HCT116 (cell line): ENCODE data around the gene ACTN4. TPM values are rescaled to one million over a fixed set of nuclear protein-coding genes. Genes with fewer than 3 reads are reported as not detected.

Source experiments
- ATAC-seq: fragments of 200-7000 bp; cut with Tn5 transposase; 2 replicates; pipeline ENCODE4 v1.9.1; 2020; ENCODE audit warnings: mild to moderate bottlenecking, moderate library complexity
- BruUV-seq: library from RNA; stranded (reverse); fragments of 400-500 nt; replicated peaks from 2 replicates; lab custom pipeline; 2021; lab: Mats Ljungman, UMichigan
- CTCF ChIA-PET: fragments of 300-600 bp; sonication (Branson Sonifier 250); formaldehyde crosslinking; loops from one replicate; lab custom pipeline; 2021; ENCODE audit warnings: antibody characterized with exemption; lab: Charles Lee
- POLR2A ChIA-PET: fragments of 300-600, 350-600 bp; sonication (Branson Sonifier 250); formaldehyde crosslinking; loops from one replicate; lab custom pipeline; 2021; ENCODE audit warnings: antibody characterized with exemption; lab: Charles Lee
- RAD21 ChIA-PET, 2 experiments: fragments of 300-600 bp; sonication (Branson Sonifier 250); formaldehyde crosslinking; loops; one replicate each; lab custom pipeline; 2023; ENCODE audit warnings: low total read pairs in 2 of 2; ENCODE audit not compliant: uncharacterized antibody in 2 of 2, unreplicated experiment in 2 of 2, low non-redundant PET in 1 of 2; lab: Charles Lee
- DNase-seq: peaks from one replicate; pipeline ENCODE4 v3.0.0-alpha.2; 2010; ENCODE audit warnings: low read depth, low spot score
- H2AFZ ChIP-seq: fragments of 200-600 bp; shearing (Covaris generic), sonication (generic); 2 replicates; pipeline ENCODE4 v1.6.1; 2017; ENCODE audit warnings: low read depth, mixed run types, mixed read lengths, antibody characterized with exemption, low read length; ENCODE audit not compliant: poor library complexity, severe bottlenecking
- H3K27ac ChIP-seq: 2 replicates; pipeline ENCODE4 v1.5.1; 2012; ENCODE audit warnings: low read depth, low read length
- H3K27me3 ChIP-seq: fragments of 200-600 bp; sonication (generic); 2 replicates; pipeline ENCODE4 v1.6.1; 2016; ENCODE audit warnings: mixed run types, low read length, mixed read lengths; ENCODE audit not compliant: insufficient read depth
- H3K36me3 ChIP-seq, 2 experiments: fragments of 200-500 bp in 1 of 2; fragments of 200-600 bp in 1 of 2; sonication (Bioruptor generic) in 1 of 2; sonication (generic) in 1 of 2; 2 replicates each; pipeline versions ENCODE4 v1.5.1 to v1.6.1; 2014 to 2016; ENCODE audit warnings: low read length in 2 of 2, inconsistent platforms in 1 of 2, mixed read lengths in 1 of 2, mixed run types in 1 of 2; ENCODE audit not compliant: insufficient read depth in 2 of 2, control insufficient read depth in 1 of 2
- H3K4me1 ChIP-seq, 2 experiments: fragments of 200-600 bp in 1 of 2; sonication (generic) in 1 of 2; 2 replicates each; pipeline versions ENCODE4 v1.5.1 to v1.6.1; 2012 to 2017; ENCODE audit warnings: low read length in 2 of 2, inconsistent platforms in 1 of 2, mild to moderate bottlenecking in 1 of 2, mixed read lengths in 1 of 2, mixed run types in 1 of 2, moderate library complexity in 1 of 2; ENCODE audit not compliant: insufficient read depth in 2 of 2, control insufficient read depth in 1 of 2
- H3K4me2 ChIP-seq: fragments of 200-600 bp; sonication (generic); 2 replicates; pipeline ENCODE4 v1.6.1; 2017; ENCODE audit warnings: mixed run types, low read length, mixed read lengths
- H3K4me3 ChIP-seq, 2 experiments: fragments of 200-600 bp in 1 of 2; sonication (generic) in 1 of 2; replicated peaks in 1 of 2; 2 replicates each; pipeline ENCODE4 v1.5.1; 2011 to 2016; ENCODE audit warnings: low read length in 2 of 2, control low read depth in 1 of 2, low read depth in 1 of 2, mild to moderate bottlenecking in 1 of 2, mixed read lengths in 1 of 2, mixed run types in 1 of 2
- H3K79me2 ChIP-seq: fragments of 200-600 bp; sonication (generic); 2 replicates; pipeline ENCODE4 v1.6.1; 2017; ENCODE audit warnings: mild to moderate bottlenecking, mixed run types, low read length, moderate library complexity, mixed read lengths; ENCODE audit not compliant: insufficient read depth
- H3K9ac ChIP-seq: fragments of 200-600 bp; sonication (generic); 2 replicates; pipeline ENCODE4 v1.6.1; 2016; ENCODE audit warnings: low read length, mixed read lengths
- H3K9me2 ChIP-seq: fragments of 200-600 bp; sonication (generic), shearing (Covaris generic); 2 replicates; pipeline ENCODE4 v1.6.1; 2017; ENCODE audit warnings: mixed run types, mild to moderate bottlenecking, moderate library complexity; ENCODE audit not compliant: insufficient read depth
- H3K9me3 ChIP-seq, 2 experiments: fragments of 200-500 bp in 1 of 2; fragments of 200-600 bp in 1 of 2; sonication (Bioruptor generic) in 1 of 2; sonication (generic) in 1 of 2; 2 replicates each; pipeline ENCODE4 v1.6.1; 2014 to 2017; ENCODE audit warnings: low read length in 2 of 2, mixed read lengths in 2 of 2, inconsistent platforms in 1 of 2, low read depth in 1 of 2, mild to moderate bottlenecking in 1 of 2, mixed run types in 1 of 2, moderate library complexity in 1 of 2; ENCODE audit not compliant: control insufficient read depth in 1 of 2, insufficient read depth in 1 of 2
- H4K20me1 ChIP-seq: fragments of 200-600 bp; sonication (generic), shearing (Covaris generic); 2 replicates; pipeline ENCODE4 v1.6.1; 2017; ENCODE audit warnings: mixed run types, mild to moderate bottlenecking, moderate library complexity; ENCODE audit not compliant: insufficient read depth
- CTCF ChIP-seq, 3 experiments: fragments of 200-600 bp in 1 of 3; sonication (generic) in 1 of 3; IDR thresholded peaks in 2 of 3; conservative IDR thresholded peaks in 1 of 3; 2 replicates each; pipeline ENCODE4 v1.5.1; 2012 to 2017; ENCODE audit warnings: low read depth in 2 of 3, low read length in 2 of 3, antibody characterized with exemption in 1 of 3, borderline replicate concordance in 1 of 3, control low read depth in 1 of 3, mild to moderate bottlenecking in 1 of 3, mixed read lengths in 1 of 3, mixed run types in 1 of 3, moderate library complexity in 1 of 3; ENCODE audit not compliant: insufficient read depth in 1 of 3
- JUND ChIP-seq: IDR thresholded peaks from 2 replicates; pipeline ENCODE4 v1.6.1; 2012
- SP1 ChIP-seq: IDR thresholded peaks from 2 replicates; pipeline ENCODE4 v1.6.1; 2012; ENCODE audit warnings: low read depth
- SRF ChIP-seq: IDR thresholded peaks from 2 replicates; pipeline ENCODE4 v1.6.1; 2012; ENCODE audit warnings: low read depth
- ZBTB33 ChIP-seq: IDR thresholded peaks from 2 replicates; pipeline ENCODE4 v1.6.1; 2011; ENCODE audit warnings: mild to moderate bottlenecking, low read length, moderate library complexity; ENCODE audit not compliant: insufficient replicate concordance; ENCODE audit errors: extremely low read depth
- ZNF274 ChIP-seq: fragments of 200-500 bp; sonication (Bioruptor generic); IDR thresholded peaks from 2 replicates; pipeline ENCODE4 v1.6.1; 2014; ENCODE audit warnings: mild to moderate bottlenecking, low read depth, low read length, inconsistent platforms
- intact Hi-C: fragments of 100-400 bp; cut with micrococcal nuclease; formaldehyde crosslinking; loops from 2 replicates; pipeline ENCODE4 v1.10.0; 2022
- total RNA-seq: library from RNA; stranded (reverse); gene quantifications from one replicate; pipeline ENCODE4 v1.2.1, GENCODE V29; 2021; ENCODE audit not compliant: unreplicated experiment

Gene ACTN4
- total RNA-seq, 1 experiment from 2014 or later = 651 TPM

GRCh38 chr19:38695317-38695683 is 47.9 kb downstream of the ACTN4 start (continued):
- TF ChIP-seq CTCF (IDR thresholded peaks at IDR 0.05 in 2 of 3, conservative IDR thresholded peaks at IDR 0.05 in 1 of 3; ENCODE audit: borderline replicate concordance in 1 of 3, insufficient read depth in 1 of 3, low read depth in 2 of 3, low read length in 2 of 3) = no peak

GRCh38 chr19:38695832-38696728 is 48.6 kb downstream of the ACTN4 start:
- no peak for TF ChIP-seq JUND
- TF ChIP-seq ZNF274 = no peak
- TF ChIP-seq SRF = no peak
- no peak for TF ChIP-seq SP1
- no peak for TF ChIP-seq ZBTB33
- no peaks in the 10 kb centered on the region for H3K9me3 ChIP-seq
- RAD21 ChIA-PET = no interaction called here
- H3K4me2 ChIP-seq = no peak overlapping the region
- peak overlapping the region; percentile 32 for H3K9ac ChIP-seq
- peaks cover 36 to 71% of the 10 kb centered on the region in 2 experiments for H3K4me1 ChIP-seq
- intact Hi-C loops = no loop called here
- no peaks in the 10 kb centered on the region for H3K9me2 ChIP-seq
- DNase-seq (no peak), ATAC-seq (no peak)
- peaks cover 100% of the 10 kb centered on the region for H3K79me2 ChIP-seq
- POLR2A ChIA-PET = no interaction called here
- no TSS peak for BruUV-seq
- H3K27me3 ChIP-seq = no peaks in the 10 kb centered on the region
- peak overlapping the region; percentile 96; the same call in 1 of the 2 replicates for H3K27ac ChIP-seq
- CTCF ChIA-PET = no interaction called here
- no peak overlapping the region for H3K4me3 ChIP-seq
- H4K20me1 ChIP-seq = no peaks in the 10 kb centered on the region
- peaks cover 5 to 52% of the 10 kb centered on the region in 2 experiments; a peak in 1 of 4 replicates for H3K36me3 ChIP-seq
- H2AFZ ChIP-seq = no peak overlapping the region
